NCI-H345 (cell line): ENCODE results near the gene INPP5D.

Experiments used
- DNase-seq: peaks from one replicate; lab custom pipeline; 2025; lab: John Stamatoyannopoulos, UW

Gene INPP5D

GRCh38 chr2:233240897-233241296 lies 180.8 kb downstream of the INPP5D start:
- DNase-seq: no peak

GRCh38 chr2:233241803-233242202 lies 181.7 kb downstream of the INPP5D start:
- no peak for DNase-seq

- no peak for DNase-seq
Measured at GRCh38 chr2:233242231-233242927, 182.2 kb downstream of the INPP5D start.

GRCh38 chr2:233243348-233243747 lies 183.2 kb downstream of the INPP5D start:
- DNase-seq: no peak

- no peak for DNase-seq
Measured at GRCh38 chr2:233244818-233245217, 184.7 kb downstream of the INPP5D start.

- DNase-seq: no peak
Measured at GRCh38 chr2:233245406-233245805, 185.3 kb downstream of the INPP5D start.

GRCh38 chr2:233247116-233247515 lies 187.0 kb downstream of the INPP5D start:
- DNase-seq: no peak

- no peak for DNase-seq
Measured at GRCh38 chr2:233247744-233248143, 187.6 kb downstream of the INPP5D start.

GRCh38 chr2:233248999-233249398 lies 188.9 kb downstream of the INPP5D start:
- DNase-seq: no peak

- no peak for DNase-seq
Measured at GRCh38 chr2:233250568-233250967, 190.4 kb downstream of the INPP5D start.

GRCh38 chr2:233250985-233251305 lies 190.8 kb downstream of the INPP5D start:
- no peak for DNase-seq

- peak; percentile 98 for DNase-seq
Measured at GRCh38 chr2:233251306-233252116, 191.4 kb downstream of the INPP5D start, which contains the start of gene ATG16L1. Gene ATG16L1, plus strand, starts transcription at chr2:233251673. Its CDS starts 155 bp downstream, at chr2:233251828.

- no peak for DNase-seq
Measured at GRCh38 chr2:233252227-233252626, 192.1 kb downstream of the INPP5D start.

GRCh38 chr2:233255151-233255550 lies 195.0 kb downstream of the INPP5D start:
- DNase-seq: no peak

- no peak for DNase-seq
Measured at GRCh38 chr2:233256048-233256447, 195.9 kb downstream of the INPP5D start.
